ENCODE data around the gene NUDC.

Gene NUDC

GRCh38 chr1:26887125-26887524 is 34.4 kb upstream of the NUDC start:
- H3K4me3 ChIP-seq (ENCODE audit: control insufficient read depth, low read depth, low read length): no peak overlapping the region
- no peak for DNase-seq (ENCODE audit: low read depth)
- TF ChIP-seq CTCF (IDR thresholded peaks at IDR 0.05; ENCODE audit: control insufficient read depth, insufficient read depth, low read depth, low read length, missing control alignments): peak; percentile 63

GRCh38 chr1:26888231-26888630 is 33.3 kb upstream of the NUDC start:
- DNase-seq (ENCODE audit: low read depth): no peak
- no peak for TF ChIP-seq CTCF (IDR thresholded peaks at IDR 0.05; ENCODE audit: control insufficient read depth, insufficient read depth, low read depth, low read length, missing control alignments)
- no peak overlapping the region for H3K4me3 ChIP-seq (ENCODE audit: control insufficient read depth, low read depth, low read length)

- TF ChIP-seq CTCF (IDR thresholded peaks at IDR 0.05; ENCODE audit: control insufficient read depth, insufficient read depth, low read depth, low read length, missing control alignments): no peak
- peak within 1 kb of the TSS; percentile 96 for H3K4me3 ChIP-seq (ENCODE audit: control insufficient read depth, low read depth, low read length)
- peak; percentile 39 for DNase-seq (ENCODE audit: low read depth)
These were observed 31.7 kb upstream of the NUDC start, which contains the start of gene GPN2 for GRCh38 chr1:26889551-26890466. Gene GPN2 (minus strand): TSS chr1:26890283. CDS start chr1:26890096, 187 bp downstream.

- TF ChIP-seq CTCF (IDR thresholded peaks at IDR 0.05; ENCODE audit: control insufficient read depth, insufficient read depth, low read depth, low read length, missing control alignments): no peak
These were observed 31.1 kb upstream of the NUDC start for GRCh38 chr1:26890467-26890796.

DNA sequence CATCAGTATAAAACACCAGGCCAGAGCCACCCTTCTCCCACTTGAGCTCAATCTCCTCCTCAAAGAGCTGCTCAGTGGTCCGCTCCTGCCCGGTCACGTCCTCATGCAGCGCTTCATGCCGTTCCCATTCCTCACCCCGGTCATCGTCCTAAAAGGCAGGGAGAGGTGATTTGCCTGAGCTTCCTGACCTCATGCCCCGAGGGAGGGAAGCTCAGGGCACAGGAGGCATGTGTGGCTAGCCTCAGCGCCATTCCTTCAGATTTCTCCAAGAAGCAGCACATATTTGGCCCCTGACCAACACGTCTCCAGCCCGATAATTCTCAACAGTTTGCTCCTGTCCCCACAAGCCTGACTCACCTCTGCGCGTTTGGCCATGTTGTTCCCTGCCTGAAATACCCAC is 27.3 kb upstream of the NUDC start:
- TF ChIP-seq CTCF (IDR thresholded peaks at IDR 0.05; ENCODE audit: control insufficient read depth, insufficient read depth, low read depth, low read length, missing control alignments): no peak

More at GRCh38 chr1:26890467-26890796, 31.1 kb upstream of the NUDC start:
- H3K4me3 ChIP-seq (ENCODE audit: control insufficient read depth, low read depth, low read length): peak overlapping the region; percentile 96
- no peak for DNase-seq (ENCODE audit: low read depth)

GRCh38 chr1:26897351-26897750 is 24.2 kb upstream of the NUDC start:
- H3K4me3 ChIP-seq (ENCODE audit: control insufficient read depth, low read depth, low read length): no peak overlapping the region
- TF ChIP-seq CTCF (IDR thresholded peaks at IDR 0.05; ENCODE audit: control insufficient read depth, insufficient read depth, low read depth, low read length, missing control alignments): no peak
- DNase-seq (ENCODE audit: low read depth): no peak

More for the DNA sequence above, 27.3 kb upstream of the NUDC start:
- no peak for DNase-seq (ENCODE audit: low read depth)
- no peak overlapping the region for H3K4me3 ChIP-seq (ENCODE audit: control insufficient read depth, low read depth, low read length)

All from AG09309 (cell line).